ENCODE data around the gene SP140.
"Not testable (repeated sequence)": the region's sequence is repeated elsewhere in the genome, so short reads cannot be mapped to it uniquely, and the experiment has no call there.

Gene SP140

GRCh38 chr2:230227216-230227615 is 1.7 kb downstream of the SP140 start:
- no peak for DNase-seq

GRCh38 chr2:230230087-230230486 is 4.6 kb downstream of the SP140 start:
- peak in 1 of 2 experiments; percentile 3 for DNase-seq

- no peak for DNase-seq
Measured at GRCh38 chr2:230230496-230231200, 5.1 kb downstream of the SP140 start.

- DNase-seq = no peak
Measured at GRCh38 chr2:230231251-230231650, 5.7 kb downstream of the SP140 start.

- no peak for DNase-seq
Measured at GRCh38 chr2:230234122-230234722, 8.7 kb downstream of the SP140 start.

- DNase-seq = no peak
Measured at GRCh38 chr2:230234845-230235244, 9.3 kb downstream of the SP140 start.

GRCh38 chr2:230244211-230244610 is 18.7 kb downstream of the SP140 start:
- DNase-seq = no peak

- no peak for DNase-seq
Measured at GRCh38 chr2:230246206-230246605, 20.7 kb downstream of the SP140 start.

- DNase-seq = no peak
Measured at GRCh38 chr2:230250231-230250630, 24.7 kb downstream of the SP140 start.

GRCh38 chr2:230254152-230254881 is 28.8 kb downstream of the SP140 start:
- DNase-seq = no peak

- no peak for DNase-seq
Measured at GRCh38 chr2:230256733-230257332, 31.3 kb downstream of the SP140 start.

- no peak for DNase-seq
Measured at GRCh38 chr2:230258483-230258882, 32.9 kb downstream of the SP140 start.

GRCh38 chr2:230262246-230262645 is 36.7 kb downstream of the SP140 start:
- no peak for DNase-seq

- DNase-seq = not testable (repeated sequence)
Measured at GRCh38 chr2:230264945-230265344, 39.4 kb downstream of the SP140 start.

- DNase-seq = no peak
Measured at GRCh38 chr2:230266638-230267037, 41.1 kb downstream of the SP140 start.

GRCh38 chr2:230267059-230267458 is 41.5 kb downstream of the SP140 start:
- no peak for DNase-seq

- no peak for DNase-seq
Measured at GRCh38 chr2:230267556-230267955, 42.0 kb downstream of the SP140 start.

GRCh38 chr2:230268606-230269243 is 43.2 kb downstream of the SP140 start:
- DNase-seq = no peak

- no peak for DNase-seq
Measured at GRCh38 chr2:230269715-230270114, 44.2 kb downstream of the SP140 start.

GRCh38 chr2:230282936-230283335 is 57.4 kb downstream of the SP140 start:
- no peak for DNase-seq

- DNase-seq = no peak
Measured at GRCh38 chr2:230286048-230286447, 60.5 kb downstream of the SP140 start.

GRCh38 chr2:230289311-230289710 is 63.8 kb downstream of the SP140 start:
- DNase-seq = not testable (repeated sequence)

- DNase-seq = no peak
Measured at GRCh38 chr2:230295192-230295591, 69.7 kb downstream of the SP140 start.
